ENCODE data around the gene RFC2.

DNA sequence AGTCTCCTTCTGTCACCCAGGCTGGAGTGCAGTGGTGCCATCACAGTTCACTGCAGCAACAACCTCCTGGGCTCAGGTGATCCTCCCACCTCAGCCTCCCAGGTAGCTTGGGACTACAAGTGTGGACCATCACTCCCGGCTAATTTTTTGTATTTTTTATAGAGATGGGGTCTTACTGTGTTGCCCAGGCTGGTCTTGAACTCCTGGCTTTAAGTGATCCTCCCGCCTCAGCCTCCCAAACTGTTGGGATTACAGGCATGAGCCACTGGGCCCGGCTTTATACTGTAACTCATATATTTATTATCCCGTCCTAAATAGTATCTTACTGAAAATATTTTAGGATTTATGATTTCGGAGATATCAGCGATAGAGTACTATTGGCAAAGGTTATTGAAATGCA lies 69.2 kb downstream of the RFC2 start:
- TF ChIP-seq, protein P1, sequence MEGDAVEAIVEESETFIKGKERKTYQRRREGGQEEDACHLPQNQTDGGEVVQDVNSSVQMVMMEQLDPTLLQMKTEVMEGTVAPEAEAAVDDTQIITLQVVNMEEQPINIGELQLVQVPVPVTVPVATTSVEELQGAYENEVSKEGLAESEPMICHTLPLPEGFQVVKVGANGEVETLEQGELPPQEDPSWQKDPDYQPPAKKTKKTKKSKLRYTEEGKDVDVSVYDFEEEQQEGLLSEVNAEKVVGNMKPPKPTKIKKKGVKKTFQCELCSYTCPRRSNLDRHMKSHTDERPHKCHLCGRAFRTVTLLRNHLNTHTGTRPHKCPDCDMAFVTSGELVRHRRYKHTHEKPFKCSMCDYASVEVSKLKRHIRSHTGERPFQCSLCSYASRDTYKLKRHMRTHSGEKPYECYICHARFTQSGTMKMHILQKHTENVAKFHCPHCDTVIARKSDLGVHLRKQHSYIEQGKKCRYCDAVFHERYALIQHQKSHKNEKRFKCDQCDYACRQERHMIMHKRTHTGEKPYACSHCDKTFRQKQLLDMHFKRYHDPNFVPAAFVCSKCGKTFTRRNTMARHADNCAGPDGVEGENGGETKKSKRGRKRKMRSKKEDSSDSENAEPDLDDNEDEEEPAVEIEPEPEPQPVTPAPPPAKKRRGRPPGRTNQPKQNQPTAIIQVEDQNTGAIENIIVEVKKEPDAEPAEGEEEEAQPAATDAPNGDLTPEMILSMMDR (conservative IDR thresholded peaks at IDR 0.05 in 1 of 2, IDR thresholded peaks at IDR 0.05 in 1 of 2; ENCODE audit: low read depth in 1 of 2, low read length in 2 of 2): no peak
- no peak for TF ChIP-seq EZH2 (IDR thresholded peaks at IDR 0.05; ENCODE audit: low read length, missing control alignments)
